Measurements from ENCODE around the gene PELI2. TPM values are rescaled to one million over a fixed set of nuclear protein-coding genes. Genes with fewer than 3 reads are reported as not detected.

Gene PELI2
- total and polyA plus RNA-seq, 5 donors from 2014 or later, result 0.07 to 5.8 (median 1.3) TPM

- Histone ChIP-seq H3K4me1 (ENCODE audit: control insufficient read depth, insufficient read depth, low read length, poor library complexity, severe bottlenecking) (no peaks in the 10 kb centered on the region), H3K4me3 (ENCODE audit: low read depth, low read length) (no peak overlapping the region)
- no peak overlapping the region for H3K4me3 Mint-ChIP-seq
Measured at GRCh38 chr14:56180754-56181542, 62.7 kb downstream of the PELI2 start.

GRCh38 chr14:56181681-56182085, 63.5 kb downstream of the PELI2 start:
- no peak overlapping the region for H3K27ac Mint-ChIP-seq
- H3K9me3 Mint-ChIP-seq, result peaks cover 0 to 4% (median 0%) of the 10 kb centered on the region in 7 donors
- no peaks in the 10 kb centered on the region for H3K36me3 ChIP-seq (ENCODE audit: control insufficient read depth, insufficient read depth, low read length)
- H3K4me3 ChIP-seq (ENCODE audit: low read depth, low read length), result no peak overlapping the region
- H3K4me1 ChIP-seq (ENCODE audit: control insufficient read depth, insufficient read depth, low read length, poor library complexity, severe bottlenecking), result no peaks in the 10 kb centered on the region
- DNase-seq, result no peak
- no peak overlapping the region for H3K27ac ChIP-seq (ENCODE audit: insufficient read depth, low read length, poor library complexity, severe bottlenecking)
- no peaks in the 10 kb centered on the region for H3K9me3 ChIP-seq (ENCODE audit: control insufficient read depth in 2 of 2, low read length in 2 of 2)
- H3K36me3 Mint-ChIP-seq, result peaks cover 19% of the 10 kb centered on the region
- no peaks in the 10 kb centered on the region for H3K27me3 Mint-ChIP-seq
- no peak overlapping the region for H3K4me3 Mint-ChIP-seq
- no peak for ATAC-seq (ENCODE audit: low read depth in 2 of 2)
- H3K27me3 ChIP-seq (ENCODE audit: control insufficient read depth, insufficient read depth, low read length), result no peaks in the 10 kb centered on the region
- H3K4me1 Mint-ChIP-seq, result peaks cover 0 to 8% (median under 1%) of the 10 kb centered on the region in 4 donors

More at GRCh38 chr14:56180754-56181542, 62.7 kb downstream of the PELI2 start:
- Mint-ChIP-seq H3K36me3 (peaks cover 19% of the 10 kb centered on the region), H3K27me3 (no peaks in the 10 kb centered on the region), H3K4me1 (peaks cover 0 to 5% (median 2%) of the 10 kb centered on the region in 4 donors), H3K27ac (no peak overlapping the region), H3K9me3 (peaks cover 0 to 4% (median 0%) of the 10 kb centered on the region in 7 donors)
- ATAC-seq (ENCODE audit: low read depth in 2 of 2) (no peak), DNase-seq (no peak)
- H3K9me3 ChIP-seq (ENCODE audit: control insufficient read depth in 2 of 2, low read length in 2 of 2), result no peaks in the 10 kb centered on the region
- no peaks in the 10 kb centered on the region for H3K36me3 ChIP-seq (ENCODE audit: control insufficient read depth, insufficient read depth, low read length)
- no peaks in the 10 kb centered on the region for H3K27me3 ChIP-seq (ENCODE audit: control insufficient read depth, insufficient read depth, low read length)
- no peak overlapping the region for H3K27ac ChIP-seq (ENCODE audit: insufficient read depth, low read length, poor library complexity, severe bottlenecking)

GRCh38 chr14:56182410-56182809, 64.2 kb downstream of the PELI2 start:
- Mint-ChIP-seq H3K4me3 (no peak overlapping the region), H3K9me3 (peaks cover 0 to 4% (median 0%) of the 10 kb centered on the region in 7 donors)

GRCh38 chr14:56183631-56184157, 65.5 kb downstream of the PELI2 start:
- H3K27ac ChIP-seq (ENCODE audit: insufficient read depth, low read length, poor library complexity, severe bottlenecking), result no peak overlapping the region
- DNase-seq (no peak), ATAC-seq (ENCODE audit: low read depth in 2 of 2) (no peak)
- H3K36me3 ChIP-seq (ENCODE audit: control insufficient read depth, insufficient read depth, low read length), result no peaks in the 10 kb centered on the region
- peaks cover 15% of the 10 kb centered on the region for H3K36me3 Mint-ChIP-seq
- no peaks in the 10 kb centered on the region for H3K9me3 ChIP-seq (ENCODE audit: control insufficient read depth in 2 of 2, low read length in 2 of 2)
- H3K27ac Mint-ChIP-seq, result no peak overlapping the region
- H3K27me3 ChIP-seq (ENCODE audit: control insufficient read depth, insufficient read depth, low read length), result no peaks in the 10 kb centered on the region
- H3K4me3 ChIP-seq (ENCODE audit: low read depth, low read length), result no peak overlapping the region
- H3K9me3 Mint-ChIP-seq, result peaks cover 0 to 4% (median 0%) of the 10 kb centered on the region in 7 donors
- H3K4me1 Mint-ChIP-seq, result peaks cover 0 to 8% (median 2%) of the 10 kb centered on the region in 4 donors
- H3K4me1 ChIP-seq (ENCODE audit: control insufficient read depth, insufficient read depth, low read length, poor library complexity, severe bottlenecking), result no peaks in the 10 kb centered on the region
- no peaks in the 10 kb centered on the region for H3K27me3 Mint-ChIP-seq
- no peak overlapping the region for H3K4me3 Mint-ChIP-seq

More at GRCh38 chr14:56182410-56182809, 64.2 kb downstream of the PELI2 start:
- H3K27me3 Mint-ChIP-seq, result no peaks in the 10 kb centered on the region
- ATAC-seq (ENCODE audit: low read depth in 2 of 2), result no peak
- H3K4me1 ChIP-seq (ENCODE audit: control insufficient read depth, insufficient read depth, low read length, poor library complexity, severe bottlenecking), result no peaks in the 10 kb centered on the region
- no peaks in the 10 kb centered on the region for H3K36me3 ChIP-seq (ENCODE audit: control insufficient read depth, insufficient read depth, low read length)
- peaks cover 0 to 8% (median under 1%) of the 10 kb centered on the region in 4 donors for H3K4me1 Mint-ChIP-seq
- no peaks in the 10 kb centered on the region for H3K9me3 ChIP-seq (ENCODE audit: control insufficient read depth in 2 of 2, low read length in 2 of 2)
- H3K27ac Mint-ChIP-seq, result no peak overlapping the region
- H3K4me3 ChIP-seq (ENCODE audit: low read depth, low read length), result no peak overlapping the region
- no peak overlapping the region for H3K27ac ChIP-seq (ENCODE audit: insufficient read depth, low read length, poor library complexity, severe bottlenecking)
- no peak for DNase-seq
- H3K27me3 ChIP-seq (ENCODE audit: control insufficient read depth, insufficient read depth, low read length), result no peaks in the 10 kb centered on the region
- peaks cover 19% of the 10 kb centered on the region for H3K36me3 Mint-ChIP-seq

GRCh38 chr14:56185992-56186391, 67.8 kb downstream of the PELI2 start:
- Histone ChIP-seq H3K9me3 (ENCODE audit: control insufficient read depth in 2 of 2, low read length in 2 of 2) (no peaks in the 10 kb centered on the region), H3K4me1 (ENCODE audit: control insufficient read depth, insufficient read depth, low read length, poor library complexity, severe bottlenecking) (no peaks in the 10 kb centered on the region), H3K4me3 (ENCODE audit: low read depth, low read length) (no peak overlapping the region), H3K27ac (ENCODE audit: insufficient read depth, low read length, poor library complexity, severe bottlenecking) (no peak overlapping the region), H3K36me3 (ENCODE audit: control insufficient read depth, insufficient read depth, low read length) (no peaks in the 10 kb centered on the region), H3K27me3 (ENCODE audit: control insufficient read depth, insufficient read depth, low read length) (no peaks in the 10 kb centered on the region)
- Mint-ChIP-seq H3K4me3 (no peak overlapping the region), H3K27ac (peak overlapping the region in 1 of 3 donors; percentile 11), H3K9me3 (peaks cover 0 to 4% (median 1%) of the 10 kb centered on the region in 7 donors), H3K27me3 (no peaks in the 10 kb centered on the region), H3K36me3 (peaks cover 7% of the 10 kb centered on the region), H3K4me1 (peaks cover 0 to 8% (median 2%) of the 10 kb centered on the region in 4 donors)
- DNase-seq (no peak), ATAC-seq (ENCODE audit: low read depth in 2 of 2) (no peak)

- no peak for ATAC-seq (ENCODE audit: low read depth in 2 of 2)
- H3K9me3 Mint-ChIP-seq, result peaks cover 0 to 4% (median 0%) of the 10 kb centered on the region in 7 donors
- Histone ChIP-seq H3K27ac (ENCODE audit: insufficient read depth, low read length, poor library complexity, severe bottlenecking) (no peak overlapping the region), H3K9me3 (ENCODE audit: control insufficient read depth in 2 of 2, low read length in 2 of 2) (no peaks in the 10 kb centered on the region), H3K4me3 (ENCODE audit: low read depth, low read length) (no peak overlapping the region), H3K4me1 (ENCODE audit: control insufficient read depth, insufficient read depth, low read length, poor library complexity, severe bottlenecking) (no peaks in the 10 kb centered on the region), H3K27me3 (ENCODE audit: control insufficient read depth, insufficient read depth, low read length) (no peaks in the 10 kb centered on the region), H3K36me3 (ENCODE audit: control insufficient read depth, insufficient read depth, low read length) (no peaks in the 10 kb centered on the region)
- no peaks in the 10 kb centered on the region for H3K27me3 Mint-ChIP-seq
- H3K27ac Mint-ChIP-seq, result no peak overlapping the region
- DNase-seq, result no peak
- H3K36me3 Mint-ChIP-seq, result peaks cover 7% of the 10 kb centered on the region
- peaks cover 0 to 8% (median 3%) of the 10 kb centered on the region in 4 donors for H3K4me1 Mint-ChIP-seq
- H3K4me3 Mint-ChIP-seq, result no peak overlapping the region
Measured at GRCh38 chr14:56187736-56188135, 69.5 kb downstream of the PELI2 start.

- no peak for DNase-seq
- H3K36me3 ChIP-seq (ENCODE audit: control insufficient read depth, insufficient read depth, low read length), result no peaks in the 10 kb centered on the region
- Mint-ChIP-seq H3K36me3 (peaks cover 7% of the 10 kb centered on the region), H3K27me3 (no peaks in the 10 kb centered on the region), H3K4me1 (peaks cover 0 to 16% (median 6%) of the 10 kb centered on the region in 4 donors), H3K4me3 (no peak overlapping the region), H3K27ac (no peak overlapping the region), H3K9me3 (peaks cover 0 to 4% (median 0%) of the 10 kb centered on the region in 7 donors)
- H3K27me3 ChIP-seq (ENCODE audit: control insufficient read depth, insufficient read depth, low read length), result no peaks in the 10 kb centered on the region
- H3K27ac ChIP-seq (ENCODE audit: insufficient read depth, low read length, poor library complexity, severe bottlenecking), result no peak overlapping the region
- no peaks in the 10 kb centered on the region for H3K4me1 ChIP-seq (ENCODE audit: control insufficient read depth, insufficient read depth, low read length, poor library complexity, severe bottlenecking)
- H3K9me3 ChIP-seq (ENCODE audit: control insufficient read depth in 2 of 2, low read length in 2 of 2), result no peaks in the 10 kb centered on the region
- H3K4me3 ChIP-seq (ENCODE audit: low read depth, low read length), result no peak overlapping the region
- no peak for ATAC-seq (ENCODE audit: low read depth in 2 of 2)
Measured at GRCh38 chr14:56189307-56189706, 71.1 kb downstream of the PELI2 start.

Measured in CD4-positive, CD25-positive, alpha-beta regulatory T cell (primary cell).